Activated CD8-positive, alpha-beta memory T cell treated with anti-CD3 and anti-CD28 coated beads for 24 hours (primary cell): ENCODE results near the gene TOGARAM2.
"Not testable (repeated sequence)": the region's sequence is repeated elsewhere in the genome, so short reads cannot be mapped to it uniquely, and the experiment has no call there.

ENCODE experiments used
- DNase-seq: peaks from one replicate; pipeline ENCODE4 v3.0.0-alpha.2; 2020

TOGARAM2 gene

DNA sequence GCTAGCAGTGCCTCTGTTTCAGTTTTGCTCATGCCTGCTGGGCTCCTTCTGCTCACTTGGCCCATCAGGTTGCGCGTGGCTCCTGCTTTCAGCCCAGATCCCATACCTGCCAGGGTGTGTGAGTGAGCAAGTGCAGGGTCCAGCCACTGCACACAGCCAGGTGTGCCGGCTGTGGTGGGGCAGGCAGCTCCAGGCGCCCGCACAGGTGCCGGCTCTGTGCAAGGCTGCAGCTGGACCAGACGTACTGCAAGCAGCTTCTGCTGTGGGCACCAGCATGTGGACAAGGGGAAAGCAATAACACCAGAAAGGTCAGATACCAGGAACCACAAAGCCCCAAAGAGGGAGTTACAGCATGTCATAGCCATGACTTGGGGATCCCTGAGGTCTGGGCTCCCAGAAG lies 98.8 kb downstream of the TOGARAM2 start:
- peak; percentile 7 for DNase-seq

DNA sequence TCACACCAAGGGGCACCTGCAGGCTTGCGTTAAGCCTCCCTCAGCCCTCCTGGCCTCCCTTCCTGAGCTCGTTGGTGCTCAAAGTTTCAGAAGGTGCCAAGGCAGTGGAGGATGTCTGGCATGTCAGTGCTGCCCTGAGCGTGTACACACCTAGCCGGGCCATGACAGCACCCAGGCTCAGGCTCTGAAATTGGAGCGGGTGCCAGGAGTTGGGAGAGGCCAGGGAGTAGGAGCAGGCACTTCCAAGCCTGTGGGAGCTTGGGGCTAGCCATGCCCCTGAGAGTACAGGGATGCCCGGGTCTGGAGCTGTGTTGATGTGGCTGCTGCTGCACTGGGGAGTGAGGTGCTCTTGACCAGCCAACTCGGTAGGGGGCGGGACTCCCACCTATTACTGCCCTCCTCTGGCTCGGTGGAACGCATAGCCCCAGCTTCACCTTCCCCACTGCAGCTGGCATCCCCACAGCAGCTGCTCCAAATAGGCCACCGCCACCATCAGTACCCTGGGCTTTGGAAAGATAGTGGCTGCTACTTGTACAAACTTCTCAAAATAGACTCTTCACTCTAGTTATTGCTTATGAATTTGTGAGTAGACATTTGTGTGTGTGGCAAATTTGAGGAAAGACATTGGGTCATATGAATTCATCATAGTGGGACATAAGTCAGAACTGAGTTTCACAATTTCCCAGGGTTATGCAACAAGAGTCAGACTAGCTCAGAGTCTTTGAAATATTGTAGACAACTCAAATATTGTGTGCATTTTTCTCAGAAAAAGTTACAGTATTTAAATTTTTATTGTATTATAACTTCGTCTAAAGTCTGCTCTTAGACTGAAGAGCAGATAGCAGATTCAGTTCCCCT lies 100.0 kb downstream of the TOGARAM2 start:
- peak; percentile 24 for DNase-seq

DNA sequence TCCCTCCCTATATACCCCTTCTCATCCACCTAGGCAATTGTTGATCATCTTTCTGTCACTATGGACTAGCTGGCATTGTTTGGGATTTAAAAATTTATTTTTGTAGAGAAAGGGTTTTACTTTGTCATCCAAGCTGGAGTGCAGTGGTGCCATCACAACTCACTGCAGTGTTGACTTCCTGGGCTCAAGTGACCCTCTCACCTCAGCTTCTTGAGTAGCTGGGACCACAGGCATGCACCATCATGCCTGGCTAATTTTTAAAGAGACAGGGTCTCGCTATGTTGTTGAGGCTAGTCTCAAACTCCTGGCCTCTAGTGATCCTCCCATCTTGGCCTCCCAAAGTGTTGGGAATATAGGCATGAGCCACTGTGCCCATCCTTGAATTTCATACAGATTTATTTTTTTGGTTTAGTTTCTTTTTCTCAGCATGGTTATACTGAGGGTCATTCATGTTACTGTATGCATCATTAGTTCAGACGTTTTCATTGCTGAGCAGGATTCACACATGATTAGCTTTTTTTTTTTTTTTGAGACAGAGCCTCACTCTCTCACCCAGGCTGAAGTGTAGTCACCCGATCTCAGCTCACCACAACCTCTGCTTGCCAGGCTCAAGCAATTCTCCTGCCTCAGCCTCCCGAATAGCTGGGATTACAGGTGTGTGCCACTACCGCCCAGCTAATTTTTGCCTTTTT lies 101.9 kb downstream of the TOGARAM2 start:
- DNase-seq = no peak

DNA sequence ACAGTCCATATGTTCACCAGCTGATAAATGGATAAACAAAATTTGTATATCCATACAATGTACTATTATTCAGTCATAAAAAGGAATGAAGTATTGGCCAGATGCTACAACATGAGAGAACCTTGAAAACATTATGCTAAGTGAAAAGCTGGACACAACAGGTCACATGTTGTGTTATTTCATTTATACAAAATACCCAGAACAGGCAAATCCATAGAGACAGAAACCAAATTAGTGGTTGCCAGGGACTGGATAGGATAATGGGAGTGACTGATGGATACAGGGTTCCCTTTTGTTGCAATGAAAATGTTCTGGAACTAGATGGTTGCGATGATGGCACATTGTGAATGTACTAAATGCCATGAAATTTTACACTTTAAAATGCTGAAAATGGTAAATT lies 103.5 kb downstream of the TOGARAM2 start:
- no peak for DNase-seq

DNA sequence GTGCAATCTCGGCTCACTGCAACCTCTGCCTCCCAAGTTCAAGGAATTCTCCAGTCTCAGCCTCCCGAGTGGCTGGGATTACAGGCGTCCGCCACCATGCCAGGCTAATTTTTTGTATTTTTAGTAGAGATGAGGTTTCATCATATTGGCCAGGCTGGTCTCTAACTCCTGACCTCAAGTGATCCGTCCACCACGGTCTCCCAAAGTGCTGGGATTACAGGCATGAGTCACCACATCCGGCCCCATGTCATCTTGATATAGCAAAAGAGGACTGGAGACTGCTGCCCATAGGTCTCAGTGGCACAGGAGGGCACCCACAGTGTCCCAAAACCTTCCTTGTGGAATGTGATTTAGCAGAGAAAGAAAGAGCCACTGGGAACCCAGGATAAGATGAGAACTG lies 109.2 kb downstream of the TOGARAM2 start:
- not testable (repeated sequence) for DNase-seq

DNA sequence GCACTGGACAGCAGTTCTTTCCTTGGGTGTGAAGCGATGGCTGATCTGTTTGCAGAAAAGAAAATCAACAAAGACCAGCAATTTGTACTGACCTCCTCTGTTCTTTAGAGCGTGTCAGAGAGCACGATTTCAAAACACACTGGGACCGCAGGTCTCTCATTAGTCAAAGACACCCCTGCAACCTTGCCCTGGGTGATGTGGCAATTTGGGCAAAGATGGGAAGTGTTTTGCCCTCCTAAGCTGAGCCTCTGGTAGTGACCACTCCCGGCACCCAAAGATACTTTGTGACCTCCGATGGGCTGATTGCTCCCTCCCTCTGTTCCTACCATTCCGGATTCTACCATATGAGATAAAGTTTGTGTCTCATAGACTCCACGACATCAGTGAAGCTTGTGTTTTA lies 115.9 kb downstream of the TOGARAM2 start:
- DNase-seq = no peak

DNA sequence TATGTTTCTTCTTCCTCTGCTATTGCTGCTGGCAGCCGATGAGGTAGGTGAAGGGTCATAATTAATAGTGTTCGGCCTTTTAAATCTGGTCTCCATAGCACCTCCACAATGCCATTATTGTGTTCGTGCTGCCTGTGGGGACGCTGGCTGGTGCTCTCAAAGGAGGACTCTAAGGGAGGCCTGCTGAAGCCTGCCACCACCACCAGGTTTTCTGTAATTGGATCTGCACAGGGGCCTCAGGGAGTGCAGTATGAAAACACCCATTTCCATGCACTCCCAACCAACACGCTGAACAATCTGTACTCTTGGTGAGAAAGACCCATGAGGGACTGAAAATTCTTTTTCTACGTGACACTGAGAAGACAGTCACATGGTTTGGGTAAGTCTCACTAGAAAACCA lies 116.5 kb downstream of the TOGARAM2 start:
- DNase-seq = no peak

DNA sequence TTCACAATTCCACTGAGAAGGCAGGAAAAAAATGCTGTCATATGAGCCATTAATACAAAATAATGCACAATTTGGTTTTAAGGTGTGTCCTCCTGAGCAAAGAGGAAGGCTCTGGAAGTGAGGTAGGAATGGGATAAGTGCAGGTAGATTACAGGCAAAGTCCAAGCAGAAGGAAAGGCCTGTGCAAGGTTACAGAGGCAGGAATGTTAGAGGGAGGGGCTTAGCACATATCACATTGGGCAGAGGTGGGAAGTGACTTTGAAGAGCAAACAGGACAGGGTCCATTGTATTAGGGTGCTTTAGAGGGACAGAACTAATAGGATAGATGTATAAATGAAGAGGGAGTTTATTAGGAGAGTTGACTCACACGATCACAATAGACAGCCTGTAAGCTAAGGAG lies 119.5 kb downstream of the TOGARAM2 start:
- no peak for DNase-seq
